HG03469 (cell line): ENCODE measurements around the gene SCD5.
"Not testable (repeated sequence)": the region's sequence is repeated elsewhere in the genome, so short reads cannot be mapped to it uniquely, and the experiment has no call there.

ENCODE experiments used
- ATAC-seq: cut with Tn5 transposase; IDR thresholded peaks from one replicate; pipeline ENCODE4 v1.9.1; 2021; ENCODE audit warnings: mild to moderate bottlenecking, moderate library complexity, moderate number of reproducible peaks; ENCODE audit not compliant: unreplicated experiment

The SCD5 gene

GRCh38 chr4:82798168-82799005 lies at the start of gene SCD5:
Gene SCD5, minus strand, starts transcription at chr4:82798796. Its CDS starts 259 bp downstream, at chr4:82798537.
- ATAC-seq, result peak; percentile 87

DNA sequence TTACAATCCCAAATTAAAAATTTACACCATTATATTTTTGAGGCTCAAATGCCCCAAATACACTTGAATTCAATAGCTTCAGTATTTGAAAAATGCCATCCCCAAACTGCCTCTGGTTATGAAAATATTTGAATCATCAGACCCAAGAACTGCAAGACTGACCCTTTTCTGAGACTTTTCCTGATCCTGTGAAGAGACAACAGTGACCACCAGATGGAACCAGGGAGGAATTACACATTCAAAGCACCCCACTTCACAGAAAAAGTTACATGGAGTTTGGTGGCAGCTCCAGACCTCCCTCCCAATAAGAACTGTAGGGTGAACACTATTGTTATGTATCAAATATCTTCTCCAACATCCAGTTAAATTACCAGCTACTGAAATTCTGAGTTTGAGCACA lies 44.0 kb upstream of the SCD5 start:
- ATAC-seq, result no peak

- no peak for ATAC-seq
These were observed 41.0 kb upstream of the SCD5 start for GRCh38 chr4:82839624-82840023.

DNA sequence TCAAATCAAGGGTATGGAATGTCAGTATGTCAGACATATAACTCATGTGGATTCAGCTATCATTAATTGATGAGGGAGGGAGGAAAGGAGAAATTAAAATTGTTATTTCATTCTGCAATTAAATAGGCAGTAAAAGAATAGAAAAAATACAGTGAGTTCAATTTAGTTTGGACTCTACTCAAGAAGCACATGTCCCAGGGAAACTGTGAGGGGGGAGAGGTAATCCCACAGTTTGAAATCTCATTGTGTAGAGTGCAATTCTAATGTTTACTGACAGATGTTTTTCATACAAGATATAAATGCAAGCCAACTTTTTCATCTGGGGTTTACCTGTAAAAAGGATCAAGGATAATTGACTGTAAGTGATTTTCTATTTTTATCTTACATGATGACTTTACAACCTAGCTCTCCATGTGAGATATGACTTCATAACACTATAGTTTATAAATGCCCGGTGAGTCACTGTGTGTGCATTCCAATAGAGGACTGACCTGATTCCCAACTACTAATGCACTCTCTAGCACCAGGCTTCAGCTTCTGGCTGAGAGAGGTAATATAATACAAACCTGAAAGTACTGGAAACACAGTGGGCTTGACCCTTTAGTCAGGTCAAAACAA lies 35.2 kb upstream of the SCD5 start:
- ATAC-seq, result no peak

GRCh38 chr4:82833060-82833459 lies 34.5 kb upstream of the SCD5 start:
- not testable (repeated sequence) for ATAC-seq

DNA sequence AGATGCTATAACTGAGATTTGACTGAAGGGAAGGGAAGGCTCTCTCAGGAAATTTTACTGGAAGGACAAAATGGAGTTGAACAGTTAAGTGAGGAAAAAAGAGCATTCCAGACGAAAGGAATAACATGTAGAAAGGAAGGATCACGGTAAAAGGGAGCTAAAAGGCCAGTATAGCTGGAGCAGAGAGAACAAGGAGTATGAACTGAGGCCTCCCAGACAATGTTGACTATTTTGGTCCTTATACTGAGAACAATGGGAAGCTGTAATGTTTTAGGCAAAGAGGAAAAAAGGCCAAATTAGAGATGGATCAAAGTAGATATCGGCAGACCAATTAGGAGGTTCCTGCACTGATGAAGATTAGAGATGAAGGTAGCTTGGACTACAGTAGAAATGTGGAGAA lies 26.8 kb upstream of the SCD5 start:
- ATAC-seq, result no peak

GRCh38 chr4:82823062-82823461 lies 24.5 kb upstream of the SCD5 start:
- ATAC-seq, result no peak

DNA sequence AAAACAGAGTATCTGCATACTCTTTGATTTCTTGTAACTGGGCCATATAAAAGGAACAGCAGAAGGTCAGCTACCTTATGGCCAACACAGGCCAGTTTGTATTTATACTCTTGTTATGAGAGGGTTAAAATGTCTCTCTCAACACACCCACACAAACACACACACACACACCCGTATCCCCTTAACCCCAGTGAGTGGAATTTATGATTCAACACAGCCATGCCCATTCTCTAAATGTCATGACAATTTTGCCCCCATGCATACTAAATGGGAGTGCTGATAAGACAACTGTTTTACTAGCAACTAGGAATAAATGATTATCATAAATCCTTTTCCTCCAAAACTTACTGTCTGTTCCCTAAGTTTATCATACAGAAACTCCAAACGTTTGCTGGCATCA lies 22.1 kb upstream of the SCD5 start:
- ATAC-seq, result no peak

- ATAC-seq, result no peak
These were observed 20.4 kb upstream of the SCD5 start for GRCh38 chr4:82818664-82819662.

DNA sequence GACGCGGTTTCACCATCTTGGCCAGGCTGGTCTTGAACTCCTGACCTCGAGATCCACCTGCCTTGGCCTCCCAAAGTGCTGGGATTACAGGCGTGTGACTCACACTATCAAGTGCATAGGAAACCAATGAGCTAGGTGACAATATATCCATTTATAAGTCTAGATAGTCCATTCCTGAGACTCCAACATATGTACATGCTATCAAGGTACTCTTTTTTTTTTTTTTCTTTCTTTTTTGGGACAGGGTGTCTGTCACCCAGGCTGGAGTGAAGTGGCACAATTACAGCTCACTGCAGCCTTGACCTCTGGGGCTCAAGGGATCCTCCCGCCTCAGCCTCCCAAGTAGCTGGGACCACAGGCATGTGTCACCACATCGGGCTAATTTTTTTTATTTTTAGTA lies 18.3 kb upstream of the SCD5 start:
- not testable (repeated sequence) for ATAC-seq

- ATAC-seq, result no peak
These were observed 15.4 kb upstream of the SCD5 start for GRCh38 chr4:82814034-82814433.

GRCh38 chr4:82811838-82812341 lies 13.3 kb upstream of the SCD5 start:
- ATAC-seq, result no peak

- ATAC-seq, result no peak
These were observed 12.8 kb upstream of the SCD5 start for GRCh38 chr4:82811392-82811791.

DNA sequence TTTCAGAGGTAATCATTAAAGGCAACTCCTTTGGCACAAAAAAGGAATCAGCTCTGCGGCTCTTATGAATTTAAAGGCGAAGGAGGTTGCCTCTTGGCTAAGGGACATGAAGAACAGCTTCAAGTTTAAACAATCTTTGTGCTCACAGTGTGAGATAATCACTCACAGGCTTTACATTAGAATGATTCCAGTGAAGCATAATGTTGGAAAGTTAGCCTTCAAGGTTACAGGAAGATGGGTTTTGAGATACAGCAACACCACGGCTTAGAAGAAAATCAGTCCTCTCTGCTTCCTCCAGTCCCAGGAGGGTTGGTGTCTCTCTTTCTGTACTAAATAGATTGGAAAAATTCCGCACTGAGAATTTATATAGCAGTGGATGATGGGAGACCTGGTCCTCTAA lies 11.6 kb upstream of the SCD5 start:
- no peak for ATAC-seq

DNA sequence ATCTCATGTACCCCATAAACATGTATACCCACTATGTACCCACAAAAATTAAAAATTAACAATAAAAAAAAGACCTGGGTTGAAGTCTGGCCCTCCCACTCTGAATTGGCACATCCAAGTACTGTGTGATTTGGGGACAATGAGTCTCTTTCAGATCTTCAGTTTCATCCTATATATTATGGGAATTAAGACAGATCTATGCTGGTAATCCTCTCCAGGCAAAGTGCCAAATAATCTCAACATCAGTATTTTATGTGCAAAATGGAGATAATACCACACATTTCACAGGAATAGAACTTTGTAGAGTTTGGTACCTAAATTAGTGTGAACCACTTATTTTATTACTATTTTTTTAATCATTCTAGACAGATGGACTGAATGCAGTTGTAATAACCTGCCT lies 11.0 kb upstream of the SCD5 start:
- no peak for ATAC-seq

DNA sequence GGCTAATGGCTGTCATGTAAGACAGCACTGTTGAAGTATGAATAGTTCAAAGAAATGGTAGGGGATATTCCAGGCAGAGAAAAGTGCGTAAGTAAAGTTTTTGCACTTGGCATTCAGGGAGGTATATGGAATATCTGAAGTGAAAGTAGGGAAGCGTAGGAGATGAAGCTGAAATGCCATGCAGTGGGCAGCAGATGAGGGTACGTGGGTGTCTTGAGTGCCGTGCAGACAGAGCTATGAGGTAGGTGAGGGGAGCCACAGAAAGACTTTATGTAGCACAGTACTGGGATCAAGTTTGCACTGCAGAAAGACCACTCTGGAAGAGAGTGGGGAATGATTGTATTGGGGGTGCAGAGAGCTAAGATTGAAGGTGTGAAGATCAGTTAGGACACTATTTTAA lies 5.2 kb upstream of the SCD5 start:
- no peak for ATAC-seq

GRCh38 chr4:82802911-82803310 lies 4.3 kb upstream of the SCD5 start:
- no peak for ATAC-seq

DNA sequence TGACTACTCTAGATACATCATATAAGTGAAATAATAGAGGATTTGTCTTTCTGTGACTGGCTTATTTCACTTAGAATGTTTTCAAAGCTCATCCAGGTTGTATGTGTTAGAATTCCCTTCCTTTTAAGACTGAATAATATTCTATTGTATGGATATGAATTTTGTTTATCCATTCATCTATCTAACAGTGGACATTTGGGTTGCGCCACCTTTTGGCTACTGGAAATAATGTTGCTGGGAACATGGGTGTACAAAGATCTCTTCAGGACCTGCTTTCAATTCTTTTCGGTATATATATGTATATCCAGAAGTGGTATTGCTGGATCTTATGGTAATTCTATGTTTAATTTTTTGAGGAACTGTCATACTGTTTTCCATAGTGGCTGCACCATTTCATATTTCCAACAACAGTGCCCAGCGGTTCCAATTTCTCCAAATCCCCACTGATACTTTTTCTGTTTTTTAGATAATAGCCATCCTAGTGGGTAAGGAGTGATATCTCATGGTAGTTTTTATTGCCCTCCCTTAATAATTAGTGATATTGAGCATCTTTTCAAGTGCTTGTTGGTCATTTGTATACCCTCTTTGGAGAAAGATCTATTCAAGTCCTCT lies 3.4 kb upstream of the SCD5 start:
- ATAC-seq, result no peak

DNA sequence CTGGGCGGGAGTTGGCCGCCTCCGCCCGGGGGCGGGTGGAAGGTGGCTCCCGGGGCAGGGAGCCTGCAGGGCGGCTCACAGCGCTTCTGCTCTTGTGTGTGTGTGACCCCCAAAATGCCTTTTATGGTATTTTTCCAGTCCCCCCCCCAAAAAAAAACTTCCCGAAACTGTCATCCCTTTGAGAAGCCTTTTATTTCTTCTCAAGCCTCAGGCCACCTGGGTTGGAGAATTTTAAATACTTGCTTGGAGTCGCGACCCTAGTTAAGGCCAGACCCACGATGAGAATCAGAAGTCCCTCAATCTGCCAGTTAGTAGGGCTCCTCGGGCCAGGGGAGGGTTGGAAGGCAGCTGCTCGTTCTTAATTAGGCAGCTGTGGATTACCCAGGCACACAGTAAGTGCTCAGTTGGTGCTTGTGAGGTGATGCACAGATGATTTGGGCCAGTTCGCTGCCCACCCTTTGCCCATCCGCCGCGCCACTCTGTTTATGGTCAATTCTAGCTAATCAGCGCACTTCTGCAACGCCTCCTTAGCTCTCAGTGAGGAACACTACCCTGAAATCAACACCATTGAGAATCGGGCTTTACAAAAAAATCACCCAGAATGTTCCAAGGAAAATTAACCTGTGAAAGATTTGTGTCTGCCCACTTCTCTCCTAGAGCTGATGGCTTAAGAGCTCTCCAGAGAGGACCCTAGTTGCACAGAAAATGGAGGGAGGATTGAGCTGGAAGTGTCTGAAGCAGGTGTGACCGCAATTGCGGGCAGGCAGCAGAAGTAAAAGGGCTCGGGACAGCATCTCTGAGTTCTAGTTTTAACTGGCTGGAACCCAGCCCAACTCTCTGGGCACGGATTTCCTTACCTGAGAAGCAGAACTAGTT lies 648 bp upstream of the SCD5 start:
- no peak for ATAC-seq
